GM21381 (cell line): Measurements from ENCODE around the gene BCL11B.

Experiments
- ATAC-seq: cut with Tn5 transposase; IDR thresholded peaks from one replicate; pipeline ENCODE4 v1.9.1; 2021; ENCODE audit warnings: mild to moderate bottlenecking, moderate library complexity; ENCODE audit not compliant: unreplicated experiment

The BCL11B gene

GRCh38 chr14:99203080-99203479 lies 68.9 kb downstream of the BCL11B start:
- no peak for ATAC-seq

- ATAC-seq: no peak
These were observed 69.5 kb downstream of the BCL11B start for GRCh38 chr14:99202516-99202915.

- ATAC-seq: no peak
These were observed 70.5 kb downstream of the BCL11B start for GRCh38 chr14:99201351-99202073.

GRCh38 chr14:99200654-99201005 lies 71.4 kb downstream of the BCL11B start:
- ATAC-seq: no peak

GRCh38 chr14:99199846-99200653 lies 71.9 kb downstream of the BCL11B start:
- no peak for ATAC-seq

- ATAC-seq: no peak
These were observed 73.1 kb downstream of the BCL11B start for GRCh38 chr14:99198746-99199502.

GRCh38 chr14:99196310-99196650 lies 75.7 kb downstream of the BCL11B start:
- no peak for ATAC-seq

- no peak for ATAC-seq
These were observed 76.2 kb downstream of the BCL11B start for GRCh38 chr14:99195602-99196309.

GRCh38 chr14:99194736-99195135 lies 77.3 kb downstream of the BCL11B start:
- ATAC-seq: no peak

- ATAC-seq: no peak
These were observed 77.9 kb downstream of the BCL11B start for GRCh38 chr14:99194136-99194535.

- no peak for ATAC-seq
These were observed 79.2 kb downstream of the BCL11B start for GRCh38 chr14:99192830-99193229.

GRCh38 chr14:99192028-99192621 lies 79.9 kb downstream of the BCL11B start:
- ATAC-seq: no peak

GRCh38 chr14:99191395-99192027 lies 80.5 kb downstream of the BCL11B start:
- ATAC-seq: no peak

GRCh38 chr14:99190696-99191394 lies 81.2 kb downstream of the BCL11B start:
- ATAC-seq: no peak

- no peak for ATAC-seq
These were observed 82.7 kb downstream of the BCL11B start for GRCh38 chr14:99189201-99189801.

- ATAC-seq: no peak
These were observed 83.2 kb downstream of the BCL11B start for GRCh38 chr14:99188731-99189191.

GRCh38 chr14:99187858-99188257 lies 84.1 kb downstream of the BCL11B start:
- ATAC-seq: no peak

GRCh38 chr14:99186956-99187690 lies 84.9 kb downstream of the BCL11B start:
- no peak for ATAC-seq
